ENCODE results near the gene SMIM22. TPM values are rescaled to one million over a fixed set of nuclear protein-coding genes. Genes with fewer than 3 reads are reported as not detected.

SMIM22 gene
- total RNA-seq, 1 donor from 2014 or later, result not detected

- Histone ChIP-seq H3K4me3 (no peak overlapping the region), H3K27ac (replicated peaks) (peak overlapping the region; percentile 93), H3K4me1 (peaks cover 86% of the 10 kb centered on the region), H3K36me3 (peaks cover 91% of the 10 kb centered on the region), H3K27me3 (ENCODE audit: low read depth) (no peaks in the 10 kb centered on the region), H3K9me3 (replicated peaks) (no peaks in the 10 kb centered on the region)
- DNase-seq, result no peak
- TF ChIP-seq CTCF (IDR thresholded peaks at IDR 0.05; ENCODE audit: borderline replicate concordance), result no peak
- intact Hi-C loops (cut with micrococcal nuclease), result no loop called here
Measured at GRCh38 chr16:4830408-4830807, 35.2 kb downstream of the SMIM22 start.

DNA sequence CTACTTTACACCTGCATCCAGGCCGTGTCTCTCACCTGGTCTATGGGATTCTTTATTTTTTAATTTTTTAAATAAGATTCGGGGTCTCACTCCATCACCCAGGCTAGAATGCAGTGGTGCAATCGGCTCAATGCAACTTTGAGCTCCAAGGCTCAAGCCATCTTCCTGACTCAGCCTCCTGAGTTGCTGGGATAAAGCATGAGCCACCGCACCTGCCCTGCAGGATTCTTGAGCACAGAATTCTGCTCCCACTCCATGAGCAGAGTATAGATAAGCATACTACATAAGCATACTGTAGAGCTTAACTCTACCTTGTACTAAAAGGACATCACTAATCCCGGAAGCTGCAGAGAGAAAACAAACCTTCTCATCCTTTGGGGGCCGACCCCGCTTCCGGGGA is 36.4 kb downstream of the SMIM22 start:
- H3K4me1 ChIP-seq, result peaks cover 81% of the 10 kb centered on the region
- no peaks in the 10 kb centered on the region for H3K27me3 ChIP-seq (ENCODE audit: low read depth)
- intact Hi-C loops (cut with micrococcal nuclease), result no loop called here
- H3K27ac ChIP-seq (replicated peaks), result peak overlapping the region; percentile 93
- H3K36me3 ChIP-seq, result peaks cover 93% of the 10 kb centered on the region
- DNase-seq, result no peak
- H3K4me3 ChIP-seq, result no peak overlapping the region
- no peak for TF ChIP-seq CTCF (IDR thresholded peaks at IDR 0.05; ENCODE audit: borderline replicate concordance)
- no peaks in the 10 kb centered on the region for H3K9me3 ChIP-seq (replicated peaks)

- Histone ChIP-seq H3K4me1 (peaks cover 82% of the 10 kb centered on the region), H3K27me3 (ENCODE audit: low read depth) (no peaks in the 10 kb centered on the region), H3K27ac (replicated peaks) (peak overlapping the region; percentile 93), H3K36me3 (peaks cover 91% of the 10 kb centered on the region), H3K9me3 (replicated peaks) (no peaks in the 10 kb centered on the region), H3K4me3 (no peak overlapping the region)
- TF ChIP-seq CTCF (IDR thresholded peaks at IDR 0.05; ENCODE audit: borderline replicate concordance), result no peak
- intact Hi-C loops (cut with micrococcal nuclease), result no loop called here
- DNase-seq, result no peak
Measured at GRCh38 chr16:4832698-4833343, 37.7 kb downstream of the SMIM22 start.

DNA sequence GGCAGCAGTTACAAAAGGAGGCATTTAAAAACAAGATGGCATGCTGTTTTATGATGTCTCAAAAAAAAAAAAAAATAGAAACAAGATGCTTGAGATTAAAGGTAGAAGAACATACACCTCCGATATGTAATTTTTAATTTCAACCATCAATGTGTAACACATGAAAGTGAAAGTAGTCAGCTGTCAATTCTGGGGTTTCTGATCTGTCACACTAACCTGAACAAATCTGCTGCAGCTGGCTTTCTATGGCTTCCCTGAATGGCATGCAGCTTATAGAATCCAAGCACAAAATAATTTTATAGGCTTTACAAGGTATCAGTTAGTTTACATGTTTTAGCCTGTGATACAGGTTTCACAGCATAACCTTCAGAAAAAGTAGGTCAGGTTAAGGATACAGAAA is 38.4 kb downstream of the SMIM22 start:
- intact Hi-C loops (cut with micrococcal nuclease), result no loop called here
- TF ChIP-seq CTCF (IDR thresholded peaks at IDR 0.05; ENCODE audit: borderline replicate concordance), result no peak
- Histone ChIP-seq H3K27ac (replicated peaks) (peak overlapping the region; percentile 93), H3K27me3 (ENCODE audit: low read depth) (no peaks in the 10 kb centered on the region), H3K9me3 (replicated peaks) (no peaks in the 10 kb centered on the region), H3K36me3 (peaks cover 90% of the 10 kb centered on the region), H3K4me3 (no peak overlapping the region), H3K4me1 (peaks cover 75% of the 10 kb centered on the region)
- no peak for DNase-seq

DNA sequence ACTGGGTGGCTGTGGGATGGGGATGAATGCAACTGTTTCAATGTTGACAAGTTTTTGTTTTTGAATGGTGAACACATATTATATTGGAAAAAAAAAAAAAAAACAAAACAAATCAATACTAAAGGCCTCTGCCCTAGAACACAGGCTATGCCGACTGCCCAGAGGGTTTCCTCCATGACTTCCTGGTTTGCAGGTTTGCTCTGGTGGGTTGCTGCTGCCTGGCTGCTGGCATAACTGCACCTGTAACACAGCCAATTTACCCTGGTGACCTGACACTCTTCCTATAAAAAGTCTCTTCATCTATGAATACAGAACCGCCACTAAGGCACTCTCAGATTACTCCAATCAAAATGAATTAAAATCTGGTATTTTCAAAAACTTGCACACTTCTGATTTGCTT is 41.6 kb downstream of the SMIM22 start:
- TF ChIP-seq CTCF (IDR thresholded peaks at IDR 0.05; ENCODE audit: borderline replicate concordance), result no peak
- intact Hi-C loops (cut with micrococcal nuclease), result no loop called here
- Histone ChIP-seq H3K4me3 (no peak overlapping the region), H3K4me1 (peaks cover 56% of the 10 kb centered on the region), H3K27me3 (ENCODE audit: low read depth) (no peaks in the 10 kb centered on the region), H3K27ac (replicated peaks) (peak overlapping the region; percentile 93), H3K36me3 (peaks cover 91% of the 10 kb centered on the region), H3K9me3 (replicated peaks) (no peaks in the 10 kb centered on the region)
- DNase-seq, result no peak

Data from left ventricle myocardium inferior (tissue), 1 donor.